ENCODE results near the gene FAM193A.

Gene FAM193A

DNA sequence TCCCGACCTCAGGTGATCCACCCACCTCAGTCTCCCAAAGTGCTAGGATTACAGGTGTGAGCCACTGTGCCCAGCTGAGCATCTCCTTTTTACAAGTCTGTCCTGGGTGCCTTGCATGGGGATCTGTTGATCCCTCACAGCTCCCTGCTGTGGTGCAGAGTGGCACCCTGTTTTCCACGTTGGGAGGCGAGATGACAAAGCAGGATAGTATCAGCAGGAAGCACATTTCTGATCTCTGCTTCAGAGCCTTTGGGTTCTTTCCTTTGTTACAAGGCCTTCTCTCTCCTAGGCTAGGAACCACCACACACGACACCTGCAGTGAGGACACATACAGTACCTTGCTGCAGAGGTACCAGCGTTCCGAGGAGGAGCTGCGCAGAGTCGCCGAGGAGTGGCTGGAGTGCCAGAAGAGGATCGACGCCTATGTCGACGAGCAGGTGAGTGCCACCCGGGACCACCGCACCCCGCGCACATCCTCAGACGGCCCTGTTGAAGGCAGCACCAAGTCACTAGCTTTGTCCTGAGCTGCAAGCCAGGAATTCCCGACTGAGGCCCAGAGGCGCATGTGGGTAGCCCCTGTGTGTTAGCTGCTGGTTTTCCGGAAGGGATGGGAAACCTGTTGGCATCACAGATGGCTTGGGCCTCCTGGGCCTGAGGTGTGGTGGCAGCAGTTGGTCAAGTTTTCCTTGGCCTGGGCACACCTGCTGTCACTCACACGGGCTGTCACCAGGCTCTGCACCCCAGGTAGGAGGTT is 110.1 kb downstream of the FAM193A start:
- Histone ChIP-seq H4K20me1 (ENCODE audit: low read depth, low read length) (no peaks in the 10 kb centered on the region), H3K9me2 (replicated peaks; ENCODE audit: insufficient read depth, low read length) (no peaks in the 10 kb centered on the region), H3K27ac (ENCODE audit: low read depth, low read length) (no peak overlapping the region), H2AFZ (ENCODE audit: low read depth, low read length, severe bottlenecking) (no peak overlapping the region), H3K27me3 (ENCODE audit: low read length) (no peaks in the 10 kb centered on the region), H3K36me3 (ENCODE audit: low read length) (no peaks in the 10 kb centered on the region), H3K9ac (ENCODE audit: low read length) (no peak overlapping the region), H3K4me3 (ENCODE audit: insufficient read depth, low read length, poor library complexity, severe bottlenecking) (no peak overlapping the region), H3K9me3 (ENCODE audit: insufficient read depth, low read length) (no peaks in the 10 kb centered on the region), H3F3A (ENCODE audit: insufficient read depth) (no peaks in the 10 kb centered on the region), H3K79me2 (ENCODE audit: insufficient read depth, low read length) (no peaks in the 10 kb centered on the region), H3K4me2 (ENCODE audit: low read depth, low read length, poor library complexity, severe bottlenecking) (no peak overlapping the region)
- TF ChIP-seq, protein P1, sequence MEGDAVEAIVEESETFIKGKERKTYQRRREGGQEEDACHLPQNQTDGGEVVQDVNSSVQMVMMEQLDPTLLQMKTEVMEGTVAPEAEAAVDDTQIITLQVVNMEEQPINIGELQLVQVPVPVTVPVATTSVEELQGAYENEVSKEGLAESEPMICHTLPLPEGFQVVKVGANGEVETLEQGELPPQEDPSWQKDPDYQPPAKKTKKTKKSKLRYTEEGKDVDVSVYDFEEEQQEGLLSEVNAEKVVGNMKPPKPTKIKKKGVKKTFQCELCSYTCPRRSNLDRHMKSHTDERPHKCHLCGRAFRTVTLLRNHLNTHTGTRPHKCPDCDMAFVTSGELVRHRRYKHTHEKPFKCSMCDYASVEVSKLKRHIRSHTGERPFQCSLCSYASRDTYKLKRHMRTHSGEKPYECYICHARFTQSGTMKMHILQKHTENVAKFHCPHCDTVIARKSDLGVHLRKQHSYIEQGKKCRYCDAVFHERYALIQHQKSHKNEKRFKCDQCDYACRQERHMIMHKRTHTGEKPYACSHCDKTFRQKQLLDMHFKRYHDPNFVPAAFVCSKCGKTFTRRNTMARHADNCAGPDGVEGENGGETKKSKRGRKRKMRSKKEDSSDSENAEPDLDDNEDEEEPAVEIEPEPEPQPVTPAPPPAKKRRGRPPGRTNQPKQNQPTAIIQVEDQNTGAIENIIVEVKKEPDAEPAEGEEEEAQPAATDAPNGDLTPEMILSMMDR (IDR thresholded peaks at IDR 0.05; ENCODE audit: insufficient read depth, low read length, poor library complexity, severe bottlenecking), result no peak
- no peak for TF ChIP-seq EZH2phosphoT487 (conservative IDR thresholded peaks at IDR 0.05; ENCODE audit: low read length)

DNA sequence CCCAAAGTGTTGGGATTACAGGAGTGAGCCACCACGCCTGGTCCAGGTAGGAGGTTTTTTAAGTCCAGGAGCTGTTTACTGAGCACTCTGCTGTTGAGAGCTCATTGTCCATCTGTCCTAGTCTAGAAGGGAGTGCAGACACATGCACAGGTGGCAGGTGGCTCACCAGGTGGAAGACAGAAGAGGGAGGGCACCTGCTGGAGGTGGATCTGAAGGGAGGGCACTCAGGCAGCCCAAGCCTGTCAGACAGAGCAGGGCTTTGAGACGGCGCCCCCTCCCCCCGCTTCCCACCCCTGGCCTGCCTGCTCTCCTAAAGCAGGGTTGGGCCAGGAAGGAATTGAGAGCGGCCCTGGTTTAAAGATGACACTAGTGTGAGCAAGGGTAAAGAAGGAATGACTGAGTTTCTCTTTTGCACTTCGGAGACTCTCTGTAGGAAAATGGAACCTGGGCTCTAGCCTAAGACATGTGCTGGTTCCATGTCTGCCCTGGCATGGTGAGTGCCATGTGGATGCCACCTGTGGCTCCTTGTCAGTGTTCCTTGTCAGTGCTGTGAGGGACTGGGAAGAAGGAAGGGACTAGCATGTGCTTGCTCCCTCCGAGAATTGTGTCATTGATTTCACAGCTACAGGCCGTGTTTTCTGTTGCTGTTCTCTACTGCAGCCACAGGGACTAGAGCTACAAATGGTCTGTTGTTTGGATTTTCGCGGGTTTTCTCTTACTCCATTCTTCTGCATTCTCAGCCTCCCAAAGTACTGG is 111.1 kb downstream of the FAM193A start:
- no peaks in the 10 kb centered on the region for H3F3A ChIP-seq (ENCODE audit: insufficient read depth)
- H3K79me2 ChIP-seq (ENCODE audit: insufficient read depth, low read length), result no peaks in the 10 kb centered on the region
- TF ChIP-seq, protein P1 (IDR thresholded peaks at IDR 0.05; ENCODE audit: insufficient read depth, low read length, poor library complexity, severe bottlenecking), result no peak
- no peak overlapping the region for H2AFZ ChIP-seq (ENCODE audit: low read depth, low read length, severe bottlenecking)
- H3K27ac ChIP-seq (ENCODE audit: low read depth, low read length), result no peak overlapping the region
- H3K4me3 ChIP-seq (ENCODE audit: insufficient read depth, low read length, poor library complexity, severe bottlenecking), result no peak overlapping the region
- no peaks in the 10 kb centered on the region for H3K36me3 ChIP-seq (ENCODE audit: low read length)
- H3K4me2 ChIP-seq (ENCODE audit: low read depth, low read length, poor library complexity, severe bottlenecking), result no peak overlapping the region
- no peaks in the 10 kb centered on the region for H3K9me3 ChIP-seq (ENCODE audit: insufficient read depth, low read length)
- no peaks in the 10 kb centered on the region for H3K9me2 ChIP-seq (replicated peaks; ENCODE audit: insufficient read depth, low read length)
- H3K9ac ChIP-seq (ENCODE audit: low read length), result no peak overlapping the region
- H3K27me3 ChIP-seq (ENCODE audit: low read length), result no peaks in the 10 kb centered on the region
- H4K20me1 ChIP-seq (ENCODE audit: low read depth, low read length), result no peaks in the 10 kb centered on the region

DNA sequence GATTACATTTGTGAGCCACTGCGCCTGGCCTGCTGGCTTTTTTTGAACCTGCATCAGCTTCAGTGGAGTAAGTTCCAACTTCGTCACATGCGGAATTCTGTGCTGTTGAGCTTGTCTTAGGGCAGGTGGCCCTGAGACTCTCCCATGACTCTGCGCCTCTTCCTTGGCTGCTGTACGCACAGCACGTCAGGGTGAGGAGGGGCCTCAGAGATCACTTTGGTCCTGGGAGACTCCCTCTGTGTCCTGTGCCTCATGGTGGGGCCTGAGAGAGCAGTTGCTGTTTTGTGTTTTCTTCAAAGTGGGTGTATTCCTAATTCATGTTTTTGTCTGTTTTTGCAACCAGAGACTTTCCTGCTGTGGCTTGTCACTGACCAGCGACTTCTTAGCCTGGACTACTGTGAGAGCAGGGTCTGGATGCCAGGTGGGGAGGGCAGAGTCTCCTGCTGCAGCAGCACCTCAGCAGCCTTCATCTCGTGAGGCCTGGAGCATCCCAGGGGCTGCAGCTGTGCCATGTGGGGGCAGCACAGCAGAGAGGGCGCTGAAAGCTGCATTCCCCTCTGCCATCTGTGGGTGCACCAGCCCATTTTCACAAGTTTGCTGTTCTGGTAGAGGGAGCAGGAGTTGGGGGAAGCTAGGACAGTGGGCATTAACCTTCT is 111.8 kb downstream of the FAM193A start:
- H3K36me3 ChIP-seq (ENCODE audit: low read length), result no peaks in the 10 kb centered on the region

More for the DNA sequence above, 111.8 kb downstream of the FAM193A start:
- H4K20me1 ChIP-seq (ENCODE audit: low read depth, low read length), result no peaks in the 10 kb centered on the region
- no peak overlapping the region for H3K27ac ChIP-seq (ENCODE audit: low read depth, low read length)
- no peak overlapping the region for H3K4me3 ChIP-seq (ENCODE audit: insufficient read depth, low read length, poor library complexity, severe bottlenecking)
- H3K9ac ChIP-seq (ENCODE audit: low read length), result no peak overlapping the region
- TF ChIP-seq, protein P1 (IDR thresholded peaks at IDR 0.05; ENCODE audit: insufficient read depth, low read length, poor library complexity, severe bottlenecking), result no peak
- TF ChIP-seq EZH2phosphoT487 (conservative IDR thresholded peaks at IDR 0.05; ENCODE audit: low read length), result no peak
- no peaks in the 10 kb centered on the region for H3F3A ChIP-seq (ENCODE audit: insufficient read depth)
- H3K4me2 ChIP-seq (ENCODE audit: low read depth, low read length, poor library complexity, severe bottlenecking), result no peak overlapping the region
- H2AFZ ChIP-seq (ENCODE audit: low read depth, low read length, severe bottlenecking), result no peak overlapping the region
- no peaks in the 10 kb centered on the region for H3K9me2 ChIP-seq (replicated peaks; ENCODE audit: insufficient read depth, low read length)
- H3K27me3 ChIP-seq (ENCODE audit: low read length), result no peaks in the 10 kb centered on the region
- no peaks in the 10 kb centered on the region for H3K9me3 ChIP-seq (ENCODE audit: insufficient read depth, low read length)
- H3K79me2 ChIP-seq (ENCODE audit: insufficient read depth, low read length), result no peaks in the 10 kb centered on the region

All from SU-DHL-6 (cell line).